HG03442 (cell line): ENCODE measurements around the gene PLXND1.
"Not testable (repeated sequence)": the region's sequence is repeated elsewhere in the genome, so short reads cannot be mapped to it uniquely, and the experiment has no call there.

Experiments
- ATAC-seq: cut with Tn5 transposase; IDR thresholded peaks from one replicate; pipeline ENCODE4 v1.9.1; 2021; ENCODE audit warnings: mild to moderate bottlenecking, moderate library complexity; ENCODE audit not compliant: unreplicated experiment

The PLXND1 gene

DNA sequence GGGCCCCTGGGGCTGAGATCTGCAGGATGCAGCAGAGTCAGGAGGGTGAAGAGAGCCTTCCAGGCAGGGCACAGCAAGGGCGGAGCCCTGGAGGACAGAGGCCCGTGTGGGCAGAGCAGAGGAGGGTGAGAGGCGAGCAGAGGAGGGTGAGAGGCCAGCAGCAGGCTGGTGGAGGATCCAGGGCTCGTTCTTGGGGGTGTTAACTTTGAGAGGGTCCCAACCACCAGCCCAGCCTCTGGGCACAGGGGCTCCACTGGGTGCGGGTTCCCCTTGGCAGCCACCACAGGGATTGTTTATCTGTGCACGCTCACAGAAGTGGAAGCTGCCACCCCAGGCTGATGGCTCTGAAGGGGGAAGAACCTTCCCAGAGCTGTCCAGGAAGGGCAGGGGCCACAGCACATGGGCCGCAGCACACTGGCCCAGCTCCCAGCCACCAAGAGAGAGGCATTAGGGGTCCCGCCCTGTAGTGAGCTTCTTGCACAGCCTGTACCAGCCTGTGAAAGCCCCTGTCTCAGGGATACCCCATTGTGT is 9.3 kb upstream of the PLXND1 start:
- ATAC-seq, result no peak

- ATAC-seq, result no peak
Measured at GRCh38 chr3:129614927-129615363, 8.5 kb upstream of the PLXND1 start.

DNA sequence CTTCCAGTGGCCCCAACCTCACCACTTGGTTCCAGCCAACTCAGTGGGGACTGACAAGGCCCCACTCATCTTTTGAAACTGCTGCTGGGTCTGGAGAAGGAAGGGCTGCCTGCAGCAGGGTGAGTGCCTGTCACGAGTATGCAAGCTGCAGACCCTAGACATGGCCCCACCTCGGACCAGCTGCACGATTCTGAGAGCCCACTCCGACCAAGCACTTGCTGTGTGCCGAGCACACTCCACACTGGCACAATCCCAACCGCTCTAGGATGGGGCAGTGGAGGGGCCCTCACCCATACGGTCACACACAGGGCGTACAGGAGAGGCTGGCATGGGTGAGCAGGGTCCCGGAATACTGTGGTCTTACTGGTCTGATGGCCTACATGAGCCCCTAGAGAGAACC is 8.0 kb upstream of the PLXND1 start:
- ATAC-seq, result no peak

DNA sequence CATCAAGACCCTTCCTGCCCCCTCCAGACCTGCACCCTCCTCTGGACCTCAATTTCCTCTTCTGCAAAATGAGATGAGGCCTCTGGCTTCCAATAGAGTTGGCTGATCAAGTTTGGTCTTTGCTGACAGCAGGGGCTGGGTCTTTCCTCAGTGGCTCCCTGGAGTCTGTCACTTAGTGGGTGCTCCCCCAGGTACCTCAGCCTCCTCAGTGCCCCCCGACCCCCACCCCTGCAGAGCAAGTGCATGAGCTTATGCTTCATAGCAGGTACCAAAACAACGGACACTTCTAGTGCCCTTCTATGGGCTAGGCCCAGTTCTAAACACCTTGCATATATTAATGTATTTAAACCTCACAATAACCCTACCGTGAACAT is 6.9 kb upstream of the PLXND1 start:
- no peak for ATAC-seq

- no peak for ATAC-seq
Measured at GRCh38 chr3:129612534-129613366, 6.3 kb upstream of the PLXND1 start.

- no peak for ATAC-seq
Measured at GRCh38 chr3:129611812-129612533, 5.5 kb upstream of the PLXND1 start.

GRCh38 chr3:129611446-129611800 is 4.9 kb upstream of the PLXND1 start:
- no peak for ATAC-seq

- not testable (repeated sequence) for ATAC-seq
Measured at GRCh38 chr3:129610794-129611445, 4.4 kb upstream of the PLXND1 start.

GRCh38 chr3:129610276-129610675 is 3.8 kb upstream of the PLXND1 start:
- ATAC-seq, result no peak

- ATAC-seq, result no peak
Measured at GRCh38 chr3:129609591-129610182, 3.2 kb upstream of the PLXND1 start.

- no peak for ATAC-seq
Measured at GRCh38 chr3:129608936-129609590, 2.6 kb upstream of the PLXND1 start.

DNA sequence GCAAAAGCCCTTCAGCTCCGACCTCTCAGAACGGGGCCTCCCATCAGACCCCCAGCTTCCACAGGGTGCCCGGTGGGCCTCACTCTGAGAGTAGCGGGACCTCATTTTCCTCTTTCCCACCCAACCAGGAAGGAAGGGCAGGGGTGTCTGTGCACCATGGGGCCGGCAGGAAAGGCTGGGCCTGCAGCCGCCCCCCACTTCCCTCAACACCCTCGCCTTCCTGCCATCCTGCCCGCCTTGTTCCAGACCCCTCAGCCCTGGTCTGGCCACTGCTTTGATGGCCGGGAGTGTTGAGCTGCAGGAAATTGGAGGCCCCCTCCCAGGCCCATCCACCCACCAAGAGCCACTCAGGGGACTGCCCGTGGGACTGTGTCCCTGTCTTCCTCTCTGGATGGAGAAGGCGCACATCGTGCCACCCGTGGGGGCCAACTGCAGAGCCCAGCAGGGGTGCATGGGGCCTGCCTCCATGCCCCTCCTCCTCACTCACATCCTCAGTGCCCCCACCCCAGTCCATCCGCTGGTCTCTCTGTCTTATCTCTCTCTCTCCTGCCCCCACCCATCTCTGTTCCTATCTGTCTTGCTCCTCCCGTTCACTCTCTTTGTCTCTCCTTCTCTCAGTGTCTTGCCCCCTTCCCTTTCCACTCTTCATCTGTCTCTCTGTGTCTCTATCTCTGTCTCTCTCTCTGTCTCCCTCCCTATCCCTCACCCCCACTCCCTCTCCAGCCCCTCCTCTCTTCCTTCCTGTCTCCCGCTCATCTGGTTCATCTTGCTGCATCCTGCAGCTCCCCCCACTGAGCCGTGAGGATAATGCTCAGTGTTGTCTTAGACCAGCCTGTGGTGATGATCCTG is 1.8 kb upstream of the PLXND1 start:
- no peak for ATAC-seq

- no peak for ATAC-seq
Measured at GRCh38 chr3:129607391-129608068, 1.1 kb upstream of the PLXND1 start.

DNA sequence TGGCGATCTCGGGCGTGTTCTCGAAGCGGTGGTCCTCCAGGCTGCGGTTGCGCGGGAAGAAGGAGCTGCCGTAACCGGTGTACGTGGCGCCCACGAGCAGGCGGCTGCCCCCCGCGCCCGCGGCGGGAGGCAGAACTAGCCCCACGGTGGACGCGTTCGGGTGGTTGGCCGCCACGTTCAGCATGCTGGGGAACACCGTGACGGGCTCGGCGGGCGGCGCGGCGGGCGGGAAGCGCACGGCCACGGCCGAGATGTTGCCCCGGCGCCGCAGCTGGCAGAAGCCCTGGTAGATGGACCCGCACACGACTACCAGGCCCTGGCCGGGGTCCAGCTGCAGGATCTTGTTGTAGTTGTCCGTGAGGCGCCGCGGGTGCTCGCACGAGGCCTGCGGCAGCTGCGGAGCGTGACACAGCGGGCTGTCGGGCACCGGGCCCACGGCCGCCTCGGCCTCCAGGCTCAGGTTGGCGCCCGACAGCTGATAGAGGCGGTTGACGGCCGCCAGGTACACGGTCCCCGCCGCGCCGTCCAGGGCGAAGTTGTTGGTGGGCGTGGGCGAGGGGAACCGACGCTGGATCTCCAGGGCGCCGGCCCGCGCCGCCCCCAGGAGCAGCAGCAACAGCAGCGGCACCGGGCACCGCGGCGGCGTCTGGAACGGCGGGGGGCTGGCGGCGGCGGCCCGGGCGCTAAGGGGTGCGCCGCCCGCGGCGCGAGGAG is 397 bp downstream of the PLXND1 start:
- no peak for ATAC-seq

DNA sequence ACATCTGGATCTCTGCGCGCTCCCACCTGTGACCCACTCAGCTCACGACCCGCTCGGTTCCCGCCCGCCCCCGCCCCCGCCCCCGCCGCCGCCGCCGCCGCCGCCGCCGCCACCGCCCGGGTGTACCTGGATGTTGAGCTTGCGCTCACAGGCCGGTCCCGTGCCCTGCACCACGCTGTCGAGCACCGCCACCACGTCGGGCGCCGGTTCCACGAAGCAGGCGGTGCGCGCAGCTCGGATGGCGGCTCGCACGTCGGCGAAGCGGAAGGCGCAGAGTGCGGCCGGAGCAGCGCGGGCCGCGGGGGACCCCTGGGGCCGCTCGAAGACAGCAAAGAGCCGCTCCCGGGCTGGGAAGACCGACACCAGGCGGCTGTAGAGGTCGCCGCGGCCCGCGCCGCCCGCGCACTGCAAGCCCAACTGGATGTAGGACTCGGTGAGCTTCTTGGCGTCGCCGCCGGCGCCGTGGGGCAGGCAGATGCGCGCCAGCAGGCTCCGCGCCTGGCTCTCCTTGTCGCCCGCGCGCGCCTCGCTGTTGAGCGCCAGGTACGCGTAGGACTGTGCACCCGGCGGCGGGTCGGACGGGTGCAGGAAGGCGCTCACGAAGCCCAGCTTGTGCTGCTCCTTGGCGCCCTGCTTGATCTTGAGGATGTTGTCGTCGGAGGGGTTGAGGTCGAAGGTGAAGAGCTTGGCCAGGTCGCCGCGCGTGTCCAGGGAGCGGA is 1.1 kb downstream of the PLXND1 start:
- no peak for ATAC-seq

DNA sequence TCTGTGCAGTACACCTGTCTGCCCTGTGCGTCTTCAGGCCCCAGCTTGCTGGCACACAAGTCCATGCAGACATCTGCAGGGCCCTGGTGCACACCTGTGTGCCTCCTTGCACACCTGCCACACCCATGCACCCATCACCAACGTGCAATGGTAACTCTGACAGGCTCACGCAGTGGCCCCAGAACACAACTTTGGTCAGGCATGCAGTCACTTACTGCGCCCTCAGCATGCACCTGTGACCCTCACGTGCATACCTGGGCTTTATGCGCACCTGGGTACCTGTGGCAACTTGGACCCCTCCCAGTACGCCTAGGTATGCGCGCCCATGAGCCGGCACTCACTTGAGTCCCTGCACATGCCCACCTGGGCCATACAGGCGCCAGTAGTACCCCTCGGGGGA is 1.7 kb downstream of the PLXND1 start:
- no peak for ATAC-seq

GRCh38 chr3:129603991-129604749 is 2.3 kb downstream of the PLXND1 start:
- ATAC-seq, result no peak
